Tibial nerve (tissue), 4 donors: Measurements from ENCODE around the gene CAPN3. TPM values are rescaled to one million over a fixed set of nuclear protein-coding genes. Genes with fewer than 3 reads are reported as not detected.

Source experiments
- small RNA-seq: library from RNA; depleted of rRNA; stranded (forward); fragments of <200 nt; gene quantifications from one replicate; pipeline ENCODE3, GENCODE V24; 2016
- total RNA-seq, 4 donors: library from RNA; depleted of rRNA; stranded (reverse); fragments of >200 nt; gene quantifications; one replicate each; pipeline ENCODE4 v1.1.0, GENCODE V29; 2016

Gene CAPN3
- total RNA-seq, 4 donors from 2014 or later: 16.1 to 34.9 (median 30.7) TPM

Small RNAs within 50 kb of the gene (small RNA-seq; reads per million reads assigned to genes)
- gene RNU6-188P: not detected

Other genes starting within 250 kb of the CAPN3 start
- not detected for gene PLA2G4F, start 202.9 kb upstream of the CAPN3 start, total RNA-seq
- 100 to 1,000 TPM; 133 to 264 (median 205) TPM for gene VPS39, start 151.2 kb upstream of the CAPN3 start, total RNA-seq
- gene GANC, start 86.3 kb upstream of the CAPN3 start, total RNA-seq: 10 to 100 TPM; 24.3 to 35.5 (median 34.2) TPM
- 10 to 100 TPM; 51.1 to 58.6 (median 55.7) TPM for gene TMEM87A, start 86.1 kb upstream of the CAPN3 start, total RNA-seq
- 10 to 100 TPM; 54.5 to 92.9 (median 63.9) TPM for gene ZNF106, start 131.6 kb downstream of the CAPN3 start, total RNA-seq
- gene SNAP23, start 136.1 kb downstream of the CAPN3 start, total RNA-seq: 10 to 100 TPM; 54.0 to 77.9 (median 64.0) TPM
- gene LRRC57, start 189.3 kb downstream of the CAPN3 start, total RNA-seq: 10 to 100 TPM; 16.1 to 29.5 (median 21.6) TPM
- 10 to 100 TPM; 17.1 to 29.1 (median 24.2) TPM for gene HAUS2, start 189.3 kb downstream of the CAPN3 start, total RNA-seq
- 10 to 100 TPM; 66.6 to 95.1 (median 80.3) TPM for gene STARD9, start 216.1 kb downstream of the CAPN3 start, total RNA-seq